ENCODE data around the gene CARNS1. TPM values are rescaled to one million over a fixed set of nuclear protein-coding genes. Genes with fewer than 3 reads are reported as not detected.

The CARNS1 gene
- total RNA-seq, 1 donor from 2014 or later: 17.2 TPM

DNA sequence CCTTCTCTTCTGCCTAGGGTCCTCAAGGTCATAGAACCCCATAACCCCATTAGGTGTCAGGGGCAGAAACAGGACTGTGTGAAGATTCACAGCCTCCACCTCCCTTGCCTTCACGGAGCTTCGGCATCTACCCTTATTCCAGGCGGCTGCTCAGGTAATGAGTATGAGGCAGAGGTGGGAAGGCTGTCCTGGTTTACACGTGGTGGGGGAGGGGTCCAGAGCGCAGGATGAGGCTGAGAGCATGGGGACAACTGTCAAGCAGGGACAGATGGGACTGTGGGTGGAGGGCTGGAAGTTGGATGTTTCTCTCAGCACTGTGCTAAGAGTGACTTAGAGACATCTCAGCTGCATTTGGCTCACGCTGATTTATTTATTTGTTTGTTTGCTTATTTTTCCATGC lies 28.0 kb upstream of the CARNS1 start:
- no peak overlapping the region for H3K4me3 ChIP-seq (ENCODE audit: low read length in 3 of 3)
- H3K9me3 ChIP-seq (ENCODE audit: control insufficient read depth in 3 of 3, low read length in 3 of 3): no peaks in the 10 kb centered on the region
- H3K4me1 ChIP-seq (ENCODE audit: control insufficient read depth in 3 of 3, insufficient read depth in 3 of 3, low read length in 3 of 3): peaks cover 12 to 34% (median 13%) of the 10 kb centered on the region in 3 donors
- peaks cover 2 to 20% (median 7%) of the 10 kb centered on the region in 3 donors for H3K27me3 ChIP-seq (ENCODE audit: control insufficient read depth in 3 of 3, insufficient read depth in 3 of 3, low read length in 3 of 3)
- no peak overlapping the region for H3K27ac ChIP-seq (ENCODE audit: low read depth, low read length)
- H3K36me3 ChIP-seq (ENCODE audit: control insufficient read depth in 3 of 3, insufficient read depth in 3 of 3, low read length in 3 of 3): no peaks in the 10 kb centered on the region
- no peak overlapping the region for H3K9ac ChIP-seq (ENCODE audit: low read depth in 1 of 3, low read length in 3 of 3)

- peaks cover 0 to 11% (median 5%) of the 10 kb centered on the region in 3 donors for H3K27me3 ChIP-seq (ENCODE audit: control insufficient read depth in 3 of 3, insufficient read depth in 3 of 3, low read length in 3 of 3)
- H3K36me3 ChIP-seq (ENCODE audit: control insufficient read depth in 3 of 3, insufficient read depth in 3 of 3, low read length in 3 of 3): peaks cover 0 to 9% (median 4%) of the 10 kb centered on the region in 3 donors
- peak overlapping the region in 1 of 3 donors; percentile 25 for H3K9ac ChIP-seq (ENCODE audit: low read depth in 1 of 3, low read length in 3 of 3)
- no peak overlapping the region for H3K4me3 ChIP-seq (ENCODE audit: low read length in 3 of 3)
- no peak overlapping the region for H3K27ac ChIP-seq (ENCODE audit: low read depth, low read length)
- peaks cover 15 to 37% (median 15%) of the 10 kb centered on the region in 3 donors for H3K4me1 ChIP-seq (ENCODE audit: control insufficient read depth in 3 of 3, insufficient read depth in 3 of 3, low read length in 3 of 3)
- no peaks in the 10 kb centered on the region for H3K9me3 ChIP-seq (ENCODE audit: control insufficient read depth in 3 of 3, low read length in 3 of 3)
These were observed 26.0 kb upstream of the CARNS1 start for GRCh38 chr11:67389477-67389876.

DNA sequence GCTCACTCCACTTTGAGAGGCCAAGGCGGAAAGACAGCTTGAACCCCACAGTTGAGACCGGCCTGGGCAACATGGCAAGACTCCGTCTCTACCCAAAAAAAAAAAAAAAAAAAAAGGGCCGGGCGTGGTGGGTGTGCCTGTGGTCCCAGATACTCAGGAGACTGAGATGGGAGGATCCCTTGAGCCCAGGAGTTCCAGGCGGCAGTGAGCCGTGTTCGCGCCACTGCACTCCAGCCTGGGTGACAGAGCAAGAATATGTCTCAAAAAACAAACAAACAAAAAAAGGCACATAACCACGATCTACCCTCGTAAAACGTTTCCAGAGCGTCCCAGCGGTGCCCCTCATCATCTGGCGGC lies 24.6 kb upstream of the CARNS1 start:
- H3K27me3 ChIP-seq (ENCODE audit: control insufficient read depth in 3 of 3, insufficient read depth in 3 of 3, low read length in 3 of 3): peaks cover 0 to under 1% (median 0%) of the 10 kb centered on the region in 3 donors
- peak overlapping the region; percentile 93 to 95 (median 95) for H3K4me3 ChIP-seq (ENCODE audit: low read length in 3 of 3)
- no peaks in the 10 kb centered on the region for H3K9me3 ChIP-seq (ENCODE audit: control insufficient read depth in 3 of 3, low read length in 3 of 3)
- H3K36me3 ChIP-seq (ENCODE audit: control insufficient read depth in 3 of 3, insufficient read depth in 3 of 3, low read length in 3 of 3): peaks cover 0 to 13% (median 11%) of the 10 kb centered on the region in 3 donors
- H3K27ac ChIP-seq (ENCODE audit: low read depth, low read length): peak overlapping the region; percentile 91
- H3K9ac ChIP-seq (ENCODE audit: low read depth in 1 of 3, low read length in 3 of 3): peak overlapping the region; percentile 96 to 98 (median 97)
- peaks cover 15 to 29% (median 15%) of the 10 kb centered on the region in 3 donors for H3K4me1 ChIP-seq (ENCODE audit: control insufficient read depth in 3 of 3, insufficient read depth in 3 of 3, low read length in 3 of 3)

DNA sequence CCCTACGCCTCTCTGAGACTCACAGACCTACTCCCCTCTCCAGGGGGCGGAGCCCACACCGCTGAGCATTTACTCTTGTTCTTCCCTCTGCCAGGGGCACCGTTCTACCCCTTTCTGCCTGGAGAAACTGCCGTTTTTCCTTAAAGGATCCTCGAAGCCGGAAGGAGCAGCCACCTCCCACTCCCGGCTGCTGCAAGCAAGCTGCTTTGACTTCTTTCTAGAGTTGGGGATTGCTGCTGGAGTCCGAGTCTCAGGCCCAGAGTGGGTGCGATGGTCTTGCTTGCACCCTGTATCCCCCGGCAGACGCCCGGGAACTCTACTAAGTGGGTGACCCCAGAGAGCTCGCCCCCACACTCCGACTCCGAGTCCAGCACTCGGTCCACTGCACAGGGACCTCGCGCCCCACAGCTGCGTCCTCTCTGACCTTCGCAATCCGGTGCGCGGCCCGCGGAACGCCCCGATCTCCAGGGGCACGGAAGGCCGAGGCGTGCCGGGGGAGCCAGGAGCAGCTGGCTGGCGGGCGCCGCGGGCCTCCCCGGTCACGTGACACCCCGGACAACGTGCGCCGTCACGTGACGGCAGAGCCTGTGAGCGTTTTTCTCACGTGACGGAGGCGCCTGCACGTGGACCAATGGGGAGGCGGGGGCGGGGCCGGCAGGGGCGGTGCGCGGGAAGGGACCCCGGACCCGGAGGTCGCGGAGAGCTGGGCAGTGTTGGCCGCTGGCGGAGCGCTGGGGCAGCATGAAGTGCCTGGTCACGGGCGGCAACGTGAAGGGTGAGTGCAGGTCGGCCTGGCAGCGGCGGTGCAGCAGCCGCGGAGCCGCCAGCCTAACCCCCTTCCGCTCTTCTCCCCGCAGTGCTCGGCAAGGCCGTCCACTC lies 23.9 kb upstream of the CARNS1 start, which contains the start of gene RAD9A:
Gene RAD9A, plus strand, starts transcription at position 683 of the 879 bp plus-strand sequence. Its CDS starts 59 bp downstream, at position 742.
- peak within 1 kb of the TSS; percentile 91 for H3K27ac ChIP-seq (ENCODE audit: low read depth, low read length)
- no peaks in the 10 kb centered on the region for H3K27me3 ChIP-seq (ENCODE audit: control insufficient read depth in 3 of 3, insufficient read depth in 3 of 3, low read length in 3 of 3)
- peaks cover 4 to 16% (median 15%) of the 10 kb centered on the region in 3 donors for H3K36me3 ChIP-seq (ENCODE audit: control insufficient read depth in 3 of 3, insufficient read depth in 3 of 3, low read length in 3 of 3)
- peak within 1 kb of the TSS; percentile 93 to 95 (median 95) for H3K4me3 ChIP-seq (ENCODE audit: low read length in 3 of 3)
- H3K9me3 ChIP-seq (ENCODE audit: control insufficient read depth in 3 of 3, low read length in 3 of 3): no peaks in the 10 kb centered on the region
- peak within 1 kb of the TSS; percentile 96 to 98 (median 97) for H3K9ac ChIP-seq (ENCODE audit: low read depth in 1 of 3, low read length in 3 of 3)
- H3K4me1 ChIP-seq (ENCODE audit: control insufficient read depth in 3 of 3, insufficient read depth in 3 of 3, low read length in 3 of 3): peaks cover 15 to 29% (median 15%) of the 10 kb centered on the region in 3 donors

DNA sequence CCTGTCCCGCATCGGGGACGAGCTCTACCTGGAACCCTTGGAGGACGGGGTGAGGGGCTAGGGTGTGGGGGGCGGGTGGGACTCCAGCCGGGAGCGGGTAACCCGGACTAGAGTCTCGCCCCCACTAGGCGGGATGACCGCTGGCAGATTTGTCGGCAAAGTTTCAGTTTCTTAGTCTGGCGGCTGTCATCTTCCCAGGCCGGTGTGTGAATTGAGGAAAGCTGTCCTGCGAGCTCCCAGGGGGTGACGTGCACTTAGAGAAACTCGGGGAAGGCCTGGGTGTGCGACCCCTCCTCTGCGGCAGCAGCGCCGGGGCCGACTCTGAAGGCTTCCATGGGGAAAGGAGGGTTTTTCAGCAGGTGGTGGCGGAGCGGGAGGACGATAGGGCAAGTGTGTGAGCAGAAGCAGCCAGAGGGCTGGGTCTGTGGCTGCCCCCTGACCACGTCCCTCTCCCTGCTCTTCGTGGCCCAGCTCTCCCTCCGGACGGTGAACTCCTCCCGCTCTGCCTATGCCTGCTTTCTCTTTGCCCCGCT lies 23.2 kb upstream of the CARNS1 start:
- H3K27ac ChIP-seq (ENCODE audit: low read depth, low read length): peak overlapping the region; percentile 91

DNA sequence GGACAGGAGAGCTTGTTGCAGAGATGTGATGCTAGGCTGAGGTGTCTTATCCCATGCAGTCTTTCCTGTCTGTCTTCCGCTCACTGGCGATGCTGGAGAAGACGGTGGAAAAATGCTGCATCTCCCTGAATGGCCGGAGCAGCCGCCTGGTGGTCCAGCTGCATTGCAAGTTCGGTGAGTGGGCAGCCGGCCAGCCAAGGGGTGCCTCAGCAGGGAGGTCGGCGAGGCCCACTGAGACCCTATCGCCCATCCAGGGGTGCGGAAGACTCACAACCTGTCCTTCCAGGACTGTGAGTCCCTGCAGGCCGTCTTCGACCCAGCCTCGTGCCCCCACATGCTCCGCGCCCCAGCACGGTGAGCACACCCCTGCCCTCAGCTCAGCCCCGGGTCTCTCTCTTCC lies 22.0 kb upstream of the CARNS1 start:
- peaks cover 15 to 39% (median 19%) of the 10 kb centered on the region in 3 donors for H3K4me1 ChIP-seq (ENCODE audit: control insufficient read depth in 3 of 3, insufficient read depth in 3 of 3, low read length in 3 of 3)
- H3K27ac ChIP-seq (ENCODE audit: low read depth, low read length): no peak overlapping the region
- H3K9me3 ChIP-seq (ENCODE audit: control insufficient read depth in 3 of 3, low read length in 3 of 3): no peaks in the 10 kb centered on the region
- H3K36me3 ChIP-seq (ENCODE audit: control insufficient read depth in 3 of 3, insufficient read depth in 3 of 3, low read length in 3 of 3): peaks cover 17 to 28% (median 25%) of the 10 kb centered on the region in 3 donors
- no peaks in the 10 kb centered on the region for H3K27me3 ChIP-seq (ENCODE audit: control insufficient read depth in 3 of 3, insufficient read depth in 3 of 3, low read length in 3 of 3)
- H3K4me3 ChIP-seq (ENCODE audit: low read length in 3 of 3): no peak overlapping the region
- H3K9ac ChIP-seq (ENCODE audit: low read depth in 1 of 3, low read length in 3 of 3): no peak overlapping the region

More for the DNA sequence above, 23.2 kb upstream of the CARNS1 start:
- Histone ChIP-seq H3K9me3 (ENCODE audit: control insufficient read depth in 3 of 3, low read length in 3 of 3) (no peaks in the 10 kb centered on the region), H3K4me3 (ENCODE audit: low read length in 3 of 3) (peak overlapping the region; percentile 75 to 95 (median 93)), H3K27me3 (ENCODE audit: control insufficient read depth in 3 of 3, insufficient read depth in 3 of 3, low read length in 3 of 3) (no peaks in the 10 kb centered on the region), H3K4me1 (ENCODE audit: control insufficient read depth in 3 of 3, insufficient read depth in 3 of 3, low read length in 3 of 3) (peaks cover 15 to 29% (median 15%) of the 10 kb centered on the region in 3 donors), H3K36me3 (ENCODE audit: control insufficient read depth in 3 of 3, insufficient read depth in 3 of 3, low read length in 3 of 3) (peaks cover 5 to 16% (median 16%) of the 10 kb centered on the region in 3 donors), H3K9ac (ENCODE audit: low read depth in 1 of 3, low read length in 3 of 3) (peak overlapping the region; percentile 74 to 98 (median 82))

GRCh38 chr11:67393990-67394389 lies 21.5 kb upstream of the CARNS1 start:
- Histone ChIP-seq H3K9ac (ENCODE audit: low read depth in 1 of 3, low read length in 3 of 3) (no peak overlapping the region), H3K4me3 (ENCODE audit: low read length in 3 of 3) (no peak overlapping the region), H3K27me3 (ENCODE audit: control insufficient read depth in 3 of 3, insufficient read depth in 3 of 3, low read length in 3 of 3) (no peaks in the 10 kb centered on the region), H3K36me3 (ENCODE audit: control insufficient read depth in 3 of 3, insufficient read depth in 3 of 3, low read length in 3 of 3) (peaks cover 22 to 33% (median 31%) of the 10 kb centered on the region in 3 donors), H3K27ac (ENCODE audit: low read depth, low read length) (no peak overlapping the region), H3K9me3 (ENCODE audit: control insufficient read depth in 3 of 3, low read length in 3 of 3) (no peaks in the 10 kb centered on the region), H3K4me1 (ENCODE audit: control insufficient read depth in 3 of 3, insufficient read depth in 3 of 3, low read length in 3 of 3) (peaks cover 15 to 39% (median 19%) of the 10 kb centered on the region in 3 donors)

GRCh38 chr11:67395555-67396258 lies 19.8 kb upstream of the CARNS1 start:
- Histone ChIP-seq H3K27ac (ENCODE audit: low read depth, low read length) (no peak overlapping the region), H3K36me3 (ENCODE audit: control insufficient read depth in 3 of 3, insufficient read depth in 3 of 3, low read length in 3 of 3) (peaks cover 33 to 41% (median 39%) of the 10 kb centered on the region in 3 donors), H3K4me3 (ENCODE audit: low read length in 3 of 3) (no peak overlapping the region), H3K9me3 (ENCODE audit: control insufficient read depth in 3 of 3, low read length in 3 of 3) (no peaks in the 10 kb centered on the region), H3K9ac (ENCODE audit: low read depth in 1 of 3, low read length in 3 of 3) (no peak overlapping the region), H3K27me3 (ENCODE audit: control insufficient read depth in 3 of 3, insufficient read depth in 3 of 3, low read length in 3 of 3) (no peaks in the 10 kb centered on the region), H3K4me1 (ENCODE audit: control insufficient read depth in 3 of 3, insufficient read depth in 3 of 3, low read length in 3 of 3) (peaks cover 26 to 42% (median 28%) of the 10 kb centered on the region in 3 donors)

- Histone ChIP-seq H3K27ac (ENCODE audit: low read depth, low read length) (no peak overlapping the region), H3K9me3 (ENCODE audit: control insufficient read depth in 3 of 3, low read length in 3 of 3) (no peaks in the 10 kb centered on the region), H3K36me3 (ENCODE audit: control insufficient read depth in 3 of 3, insufficient read depth in 3 of 3, low read length in 3 of 3) (peaks cover 33 to 41% (median 39%) of the 10 kb centered on the region in 3 donors), H3K4me1 (ENCODE audit: control insufficient read depth in 3 of 3, insufficient read depth in 3 of 3, low read length in 3 of 3) (peaks cover 26 to 41% (median 28%) of the 10 kb centered on the region in 3 donors), H3K9ac (ENCODE audit: low read depth in 1 of 3, low read length in 3 of 3) (no peak overlapping the region), H3K27me3 (ENCODE audit: control insufficient read depth in 3 of 3, insufficient read depth in 3 of 3, low read length in 3 of 3) (no peaks in the 10 kb centered on the region), H3K4me3 (ENCODE audit: low read length in 3 of 3) (no peak overlapping the region)
These were observed 19.3 kb upstream of the CARNS1 start for GRCh38 chr11:67396259-67396581.
